DMS 273 (cell line): ENCODE data around the gene MBD3L2.
"Not testable (repeated sequence)": the region's sequence is repeated elsewhere in the genome, so short reads cannot be mapped to it uniquely, and the experiment has no call there.

Source experiments
- DNase-seq: peaks from one replicate; lab custom pipeline; 2025; ENCODE audit not compliant: unreplicated experiment; lab: John Stamatoyannopoulos, UW

MBD3L2 gene

DNA sequence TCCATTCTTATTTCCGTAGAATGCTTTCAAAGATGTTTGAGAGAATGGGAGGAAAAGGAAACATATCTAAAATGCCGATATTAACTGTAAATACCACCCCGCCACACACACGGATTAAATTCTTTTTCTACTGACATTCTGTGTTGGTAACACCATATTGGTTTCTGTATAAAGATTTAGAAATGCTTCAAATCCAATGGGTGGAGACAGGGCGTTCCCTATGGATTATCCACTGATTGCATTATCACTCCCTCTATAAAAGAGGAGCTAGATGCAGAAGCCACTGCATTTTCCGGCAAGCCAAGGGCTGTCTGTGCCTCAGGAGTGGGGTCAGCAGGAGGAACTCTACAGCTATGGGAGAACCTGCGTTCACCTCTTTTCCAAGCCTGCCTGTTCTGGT lies at the start of gene MBD3L2:
TSS of gene MBD3L2 (plus strand) at position 301 of the 400 bp plus-strand sequence. CDS start at position 354, 53 bp downstream.
- not testable (repeated sequence) for DNase-seq

DNA sequence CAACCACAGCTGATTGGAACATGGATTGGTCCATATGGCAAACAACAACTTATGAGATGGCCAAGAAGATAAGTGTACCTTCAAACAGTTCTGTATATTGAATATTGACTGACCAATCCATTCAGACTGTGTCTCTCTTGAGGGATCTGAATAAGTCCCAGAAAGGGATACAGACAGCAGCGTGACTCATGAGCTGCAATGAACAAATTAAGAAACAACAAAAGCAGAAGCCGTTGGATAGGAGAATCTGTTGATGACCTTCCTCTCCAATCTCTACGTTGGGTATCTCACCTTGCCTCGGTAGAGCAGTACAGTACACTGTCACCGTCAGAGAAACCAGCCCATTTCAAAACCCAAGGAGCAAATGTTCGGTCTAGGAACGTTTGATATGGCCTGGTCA lies 49.2 kb upstream of the MBD3L2 start:
- DNase-seq: no peak

DNA sequence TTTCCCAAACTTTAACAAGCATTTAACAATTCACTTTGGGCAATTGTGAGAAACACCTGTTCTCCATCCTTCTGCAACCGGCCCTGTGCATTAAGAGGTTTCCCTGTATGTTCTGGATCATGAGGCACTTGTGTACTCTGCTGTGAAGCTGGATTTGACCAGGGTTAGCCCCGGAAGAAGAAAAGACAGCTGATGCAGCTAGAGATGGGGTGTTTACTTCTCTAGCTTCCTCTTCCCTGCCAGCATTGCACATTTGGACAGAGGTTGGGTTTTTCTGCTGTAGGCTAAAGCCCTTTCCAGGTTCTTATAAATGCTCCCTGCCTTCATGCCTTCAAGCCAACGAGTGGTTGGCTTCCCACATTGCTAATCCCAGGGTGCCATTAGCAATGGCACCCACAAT lies 48.8 kb upstream of the MBD3L2 start:
- no peak for DNase-seq

DNA sequence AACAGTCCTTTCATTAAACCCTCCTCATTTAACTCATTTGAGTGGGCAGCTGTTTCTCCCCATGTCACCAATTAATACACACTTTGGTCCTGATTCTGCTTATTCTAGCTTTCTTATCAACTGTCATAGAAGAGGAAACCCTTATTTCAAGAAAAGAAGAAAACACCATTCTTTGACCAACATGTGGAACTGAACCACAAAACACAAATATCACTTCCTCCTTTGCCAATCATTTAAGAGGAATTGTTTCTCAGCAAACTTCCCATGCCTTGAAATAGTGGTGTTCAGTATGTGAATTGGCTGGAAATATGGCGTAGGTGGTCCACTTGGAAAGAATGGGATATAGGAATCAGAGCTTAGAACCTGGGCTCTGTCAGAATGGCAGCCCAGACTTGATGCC lies 48.3 kb upstream of the MBD3L2 start:
- DNase-seq: no peak

DNA sequence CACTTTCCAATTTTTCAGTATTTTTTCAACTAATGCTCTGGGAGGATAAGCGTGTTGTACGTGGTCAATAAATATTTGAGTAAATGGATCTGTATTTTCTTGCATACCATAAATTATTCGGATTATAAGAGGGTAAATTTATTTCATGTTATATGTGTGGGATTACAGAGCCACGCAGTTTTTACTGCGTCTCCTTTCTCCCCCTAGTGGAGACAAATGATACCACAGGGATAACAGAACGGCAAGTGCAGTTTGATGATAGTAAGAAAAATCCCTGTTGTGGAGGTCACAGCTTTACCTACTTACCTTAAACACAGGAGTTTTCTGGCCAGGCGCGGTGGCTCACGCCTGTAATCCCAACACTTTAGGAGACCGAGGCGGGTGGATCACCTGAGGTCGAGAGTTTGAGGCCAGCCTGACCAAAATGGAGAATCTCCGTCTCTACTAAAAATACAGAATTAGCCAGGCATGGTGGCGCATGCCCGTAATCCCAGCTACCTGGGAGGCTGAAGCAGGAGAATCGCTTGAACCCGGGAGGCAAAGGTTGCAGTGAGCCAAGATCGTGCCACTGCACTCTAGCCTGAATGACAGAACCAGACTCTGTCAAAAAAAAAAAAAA lies 44.7 kb upstream of the MBD3L2 start:
- peak; percentile 36 for DNase-seq

DNA sequence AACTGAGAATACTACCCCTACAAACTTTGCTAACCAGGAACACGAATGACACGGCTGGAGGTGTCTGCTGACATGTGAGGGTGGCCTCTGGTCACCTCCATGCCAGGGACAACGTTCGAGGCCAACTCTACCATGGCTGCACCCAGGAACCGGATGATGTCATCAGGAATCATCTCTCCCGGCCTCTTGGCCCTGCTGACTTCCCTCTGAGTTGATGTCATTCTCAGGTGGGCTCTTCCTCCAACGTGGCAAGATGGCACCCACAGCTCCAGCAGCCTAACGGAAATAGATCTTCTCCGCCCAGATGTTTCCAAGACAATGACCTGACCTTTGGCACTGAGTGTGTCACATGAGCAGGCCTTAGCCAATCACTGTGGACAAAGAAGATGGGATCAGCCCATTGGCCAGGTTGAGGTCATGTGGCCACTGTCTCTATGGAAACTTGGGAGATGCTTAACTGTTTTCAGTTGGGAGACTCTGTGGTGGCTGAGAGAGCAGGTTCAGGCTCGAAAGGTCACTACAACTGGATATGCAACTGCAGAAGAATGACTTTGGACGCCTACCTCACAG lies 42.9 kb upstream of the MBD3L2 start:
- DNase-seq: peak; percentile 15

DNA sequence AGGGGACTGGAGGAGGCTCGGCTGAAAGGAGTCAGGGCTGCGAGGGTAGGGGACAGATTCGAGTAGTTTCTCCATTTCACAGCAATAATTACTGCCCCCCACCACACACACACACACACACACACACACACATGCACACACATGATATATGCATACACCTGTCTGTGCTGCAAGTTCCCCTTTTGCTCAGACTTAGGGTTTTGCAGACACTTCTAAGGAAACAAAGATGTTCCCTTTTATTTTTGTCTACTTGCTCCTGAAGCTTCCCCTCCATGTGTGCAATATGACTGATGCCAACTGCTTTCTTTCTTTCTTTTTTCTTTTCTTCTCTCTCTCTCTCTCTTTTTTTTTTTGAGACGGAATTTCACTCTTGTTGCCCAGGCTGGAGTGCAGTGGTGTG lies 41.3 kb upstream of the MBD3L2 start:
- no peak for DNase-seq

DNA sequence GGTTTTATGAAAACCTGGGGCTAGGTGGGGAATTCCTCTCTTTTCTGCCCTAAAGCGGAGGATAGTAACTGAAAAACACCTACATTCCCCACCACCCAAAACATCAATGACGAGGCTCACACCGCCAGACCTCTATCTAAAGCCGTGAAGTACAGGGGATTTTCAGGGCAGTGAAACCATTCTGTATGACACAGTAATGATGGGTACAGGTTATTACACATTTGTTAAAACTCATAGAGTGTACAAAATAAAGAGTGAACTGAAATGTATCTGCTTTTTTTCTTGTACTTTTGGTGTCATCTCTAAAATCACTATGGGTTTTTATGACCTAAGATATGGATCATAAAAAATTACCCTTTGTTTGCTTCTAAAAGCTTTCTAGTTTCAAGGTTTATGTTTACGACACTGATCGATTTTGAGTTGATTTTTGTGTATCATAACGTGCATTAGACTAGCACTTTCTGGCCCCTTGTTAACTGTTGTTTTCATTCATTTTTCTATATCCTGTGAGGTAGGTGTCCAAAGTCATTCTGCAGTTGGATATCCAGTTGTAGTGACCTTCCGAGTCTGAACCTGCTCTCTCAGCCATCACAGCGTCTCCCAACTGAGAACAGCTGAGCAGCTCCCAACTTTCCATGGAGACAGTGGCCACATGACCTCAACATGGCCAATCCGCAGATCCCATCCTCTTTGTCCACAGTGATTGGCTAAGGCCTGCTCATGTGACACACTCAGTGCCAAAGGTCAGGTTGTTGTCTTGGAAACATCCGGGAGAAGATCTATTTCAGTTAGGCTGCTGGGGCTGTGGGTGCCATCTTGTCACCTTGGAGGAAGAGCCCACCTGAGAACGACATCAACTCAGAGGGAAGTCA lies 38.2 kb upstream of the MBD3L2 start:
- peak; percentile 31 for DNase-seq

DNA sequence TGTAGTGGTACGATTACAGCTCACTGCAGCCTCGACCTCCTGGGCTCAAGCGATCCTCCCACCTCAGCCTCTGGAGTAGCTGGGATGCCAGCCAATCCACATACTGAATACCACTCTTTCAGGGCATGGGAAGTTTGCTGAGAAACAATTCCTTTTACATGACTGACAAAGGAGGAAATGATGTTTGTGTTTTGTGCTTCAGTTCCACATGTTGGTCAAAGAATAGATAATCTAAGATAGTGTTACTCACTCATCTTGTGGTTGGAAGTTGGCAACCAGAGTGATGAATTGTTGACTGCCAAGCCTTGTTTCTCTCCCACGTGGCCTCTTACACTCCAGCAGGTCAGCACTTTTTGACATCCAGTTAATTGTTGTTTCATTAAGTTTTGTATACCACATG lies 35.4 kb upstream of the MBD3L2 start:
- DNase-seq: no peak

DNA sequence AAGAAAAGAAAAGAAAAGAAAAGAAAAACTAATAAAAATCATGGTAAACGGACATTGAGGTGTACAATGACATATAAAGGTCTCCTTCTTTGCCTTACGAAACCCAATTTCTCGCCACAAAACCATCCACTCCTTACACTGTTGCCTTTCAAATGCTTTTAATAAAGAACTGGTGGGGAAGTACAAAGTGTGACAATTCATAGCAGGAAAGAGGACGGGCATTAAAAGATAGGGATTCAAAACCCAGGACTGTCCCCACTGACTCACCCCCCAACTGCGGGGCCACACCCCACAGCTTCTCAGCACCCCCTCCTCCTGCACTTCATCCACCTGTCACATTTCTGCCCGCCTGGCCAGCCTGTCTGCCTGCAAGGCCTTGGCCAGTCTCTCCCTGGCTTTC lies 30.3 kb upstream of the MBD3L2 start:
- no peak for DNase-seq

DNA sequence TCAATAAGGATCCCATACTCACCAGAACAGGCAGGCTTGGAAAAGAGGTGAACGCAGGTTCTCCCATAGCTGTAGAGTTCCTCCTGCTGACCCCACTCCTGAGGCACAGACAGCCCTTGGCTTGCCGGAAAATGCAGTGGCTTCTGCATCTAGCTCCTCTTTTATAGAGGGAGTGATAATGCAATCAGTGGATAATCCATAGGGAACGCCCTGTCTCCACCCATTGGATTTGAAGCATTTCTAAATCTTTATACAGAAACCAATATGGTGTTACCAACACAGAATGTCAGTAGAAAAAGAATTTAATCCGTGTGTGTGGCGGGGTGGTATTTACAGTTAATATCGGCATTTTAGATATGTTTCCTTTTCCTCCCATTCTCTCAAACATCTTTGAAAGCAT lies 27.8 kb upstream of the MBD3L2 start, which contains the start of gene MBD3L2B:
TSS of gene MBD3L2B (minus strand) at position 101 of the 400 bp plus-strand sequence. CDS start at position 67, 34 bp downstream.
- DNase-seq: not testable (repeated sequence)

DNA sequence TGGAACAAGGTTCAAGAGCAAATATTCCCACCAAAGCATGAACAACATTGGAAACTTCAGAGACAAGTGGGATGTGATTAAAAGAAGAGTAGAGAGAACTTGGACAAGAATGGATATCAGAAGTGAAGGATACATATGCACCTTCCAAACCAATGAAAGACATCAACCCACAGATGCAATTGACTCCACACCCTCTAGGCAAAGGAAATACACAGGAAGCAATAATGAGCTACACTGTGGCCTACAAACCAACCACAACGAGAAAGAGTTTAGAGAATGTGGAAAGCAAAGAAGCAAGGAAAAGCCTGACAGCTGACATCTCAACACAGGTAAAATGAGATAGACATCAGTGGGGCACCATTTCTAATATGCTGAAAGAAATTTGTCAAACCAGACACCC lies 20.3 kb upstream of the MBD3L2 start:
- not testable (repeated sequence) for DNase-seq

DNA sequence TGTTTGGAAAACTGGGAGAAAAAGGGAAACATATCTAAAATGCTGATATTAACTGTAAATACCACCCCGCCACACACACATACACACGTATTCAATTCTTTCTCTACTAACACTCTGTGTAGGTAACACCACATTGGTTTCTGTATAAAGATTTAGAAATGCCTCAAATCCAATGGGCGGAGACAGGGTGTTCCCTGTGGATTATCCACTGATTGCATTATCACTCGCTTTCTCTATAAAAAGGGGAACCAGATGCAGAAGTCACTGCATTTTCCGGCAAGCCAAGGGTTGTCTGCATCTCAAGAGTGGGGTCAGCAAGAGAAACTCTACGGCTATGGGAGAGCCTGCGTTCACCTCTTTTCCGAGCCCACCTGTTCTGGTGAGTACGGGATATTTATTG lies 18.8 kb upstream of the MBD3L2 start, which contains the start of gene MBD3L5:
TSS of gene MBD3L5 (plus strand) at position 301 of the 400 bp plus-strand sequence. CDS start at position 335, 34 bp downstream.
- not testable (repeated sequence) for DNase-seq

DNA sequence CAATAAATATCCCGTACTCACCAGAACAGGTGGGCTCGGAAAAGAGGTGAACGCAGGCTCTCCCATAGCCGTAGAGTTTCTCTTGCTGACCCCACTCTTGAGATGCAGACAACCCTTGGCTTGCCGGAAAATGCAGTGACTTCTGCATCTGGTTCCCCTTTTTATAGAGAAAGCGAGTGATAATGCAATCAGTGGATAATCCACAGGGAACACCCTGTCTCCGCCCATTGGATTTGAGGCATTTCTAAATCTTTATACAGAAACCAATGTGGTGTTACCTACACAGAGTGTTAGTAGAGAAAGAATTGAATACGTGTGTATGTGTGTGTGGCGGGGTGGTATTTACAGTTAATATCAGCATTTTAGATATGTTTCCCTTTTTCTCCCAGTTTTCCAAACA lies 9.0 kb upstream of the MBD3L2 start, which contains the start of gene MBD3L4:
TSS of gene MBD3L4 (minus strand) at position 101 of the 400 bp plus-strand sequence. CDS start at position 66, 35 bp downstream.
- DNase-seq: not testable (repeated sequence)

DNA sequence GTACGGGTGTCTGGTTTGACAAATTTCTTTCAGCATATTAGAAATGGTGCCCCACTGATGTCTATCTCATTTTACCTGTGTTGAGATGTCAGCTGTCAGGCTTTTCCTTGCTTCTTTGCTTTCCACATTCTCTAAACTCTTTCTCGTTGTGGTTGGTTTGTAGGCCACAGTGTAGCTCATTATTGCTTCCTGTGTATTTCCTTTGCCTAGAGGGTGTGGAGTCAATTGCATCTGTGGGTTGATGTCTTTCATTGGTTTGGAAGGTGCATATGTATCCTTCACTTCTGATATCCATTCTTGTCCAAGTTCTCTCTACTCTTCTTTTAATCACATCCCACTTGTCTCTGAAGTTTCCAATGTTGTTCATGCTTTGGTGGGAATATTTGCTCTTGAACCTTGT lies 7.6 kb upstream of the MBD3L2 start:
- not testable (repeated sequence) for DNase-seq

DNA sequence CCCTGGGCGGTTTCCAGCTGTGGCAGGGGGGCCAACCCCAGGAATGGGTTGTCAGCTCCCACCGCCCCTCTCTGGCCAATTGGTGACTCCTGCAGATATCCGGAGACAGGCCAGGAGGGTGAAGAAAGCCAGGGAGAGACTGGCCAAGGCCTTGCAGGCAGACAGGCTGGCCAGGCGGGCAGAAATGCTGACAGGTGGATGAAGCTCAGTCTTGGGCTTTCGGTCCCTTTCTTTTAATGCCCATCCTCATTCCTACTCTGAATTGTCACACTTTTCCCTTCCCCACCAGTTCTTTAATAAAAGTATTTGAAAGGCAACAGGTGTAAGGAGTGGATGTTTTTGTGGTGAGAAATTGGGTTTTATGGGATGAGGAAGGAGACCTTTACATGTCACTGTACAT lies 2.3 kb downstream of the MBD3L2 start:
- not testable (repeated sequence) for DNase-seq

DNA sequence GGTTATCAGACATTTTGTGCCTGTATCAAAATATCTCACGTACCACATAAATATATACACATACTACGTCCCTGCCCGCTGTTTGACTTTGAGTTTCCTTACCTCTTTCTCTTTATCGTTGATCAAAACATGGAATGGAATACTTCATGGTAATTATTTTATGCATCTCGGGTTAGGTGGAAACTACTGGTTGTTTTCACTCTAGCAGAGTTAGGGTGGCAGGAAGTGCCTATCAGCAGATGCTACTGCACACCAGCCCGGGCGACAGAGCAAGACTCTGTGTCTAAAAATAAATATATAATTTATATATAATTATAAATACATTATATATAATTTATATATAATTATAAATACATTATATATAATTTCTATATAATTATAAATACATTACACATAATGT lies 3.8 kb downstream of the MBD3L2 start:
- DNase-seq: not testable (repeated sequence)

DNA sequence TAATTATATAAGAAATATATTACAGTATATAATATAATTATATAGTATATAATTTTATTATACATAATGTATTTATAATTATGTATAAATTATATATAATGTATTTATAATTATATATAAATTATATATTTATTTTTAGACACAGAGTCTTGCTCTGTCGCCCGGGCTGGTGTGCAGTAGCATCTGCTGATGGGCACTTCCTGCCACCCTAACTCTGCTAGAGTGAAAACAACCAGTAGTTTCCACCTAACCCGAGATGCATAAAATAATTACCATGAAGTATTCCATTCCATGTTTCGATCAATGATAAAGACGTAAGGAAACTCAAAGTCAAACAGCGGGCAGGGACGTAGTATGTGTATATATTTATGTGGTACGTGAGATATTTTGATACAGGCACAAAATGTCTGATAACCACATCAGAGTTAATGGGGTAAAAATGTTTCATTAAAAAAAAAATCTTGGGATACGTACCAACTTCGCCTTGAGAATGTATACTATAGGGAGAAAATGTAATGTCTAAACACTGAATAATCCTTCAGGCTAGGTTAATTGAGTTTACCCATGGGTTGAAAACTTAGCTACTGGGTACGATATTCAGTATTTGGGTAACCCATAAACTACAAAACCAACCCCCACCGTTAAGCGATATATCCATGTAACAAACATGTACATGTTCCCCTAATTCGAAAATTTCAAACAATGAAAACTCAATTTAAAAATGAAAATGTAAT lies 5.7 kb downstream of the MBD3L2 start:
- DNase-seq: not testable (repeated sequence)

DNA sequence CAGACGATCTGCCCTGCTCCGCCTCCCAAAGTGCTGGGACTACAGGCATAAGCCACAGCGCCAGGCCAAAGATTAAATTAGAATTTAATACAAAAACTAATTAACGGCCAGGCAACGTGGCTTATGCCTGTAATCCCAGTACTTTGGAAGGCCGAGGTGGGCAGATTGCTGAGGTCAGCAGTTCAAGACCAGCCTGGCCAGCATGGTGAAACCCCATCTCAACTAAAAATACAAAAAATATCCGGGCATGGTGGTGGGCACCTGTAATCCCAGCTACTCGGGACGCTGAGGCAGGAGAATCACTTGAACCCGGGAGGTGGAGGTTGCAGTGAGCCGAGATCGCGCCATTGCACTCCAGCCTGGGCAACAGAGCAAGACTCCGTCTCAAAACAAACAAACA lies 6.6 kb downstream of the MBD3L2 start:
- DNase-seq: not testable (repeated sequence)

DNA sequence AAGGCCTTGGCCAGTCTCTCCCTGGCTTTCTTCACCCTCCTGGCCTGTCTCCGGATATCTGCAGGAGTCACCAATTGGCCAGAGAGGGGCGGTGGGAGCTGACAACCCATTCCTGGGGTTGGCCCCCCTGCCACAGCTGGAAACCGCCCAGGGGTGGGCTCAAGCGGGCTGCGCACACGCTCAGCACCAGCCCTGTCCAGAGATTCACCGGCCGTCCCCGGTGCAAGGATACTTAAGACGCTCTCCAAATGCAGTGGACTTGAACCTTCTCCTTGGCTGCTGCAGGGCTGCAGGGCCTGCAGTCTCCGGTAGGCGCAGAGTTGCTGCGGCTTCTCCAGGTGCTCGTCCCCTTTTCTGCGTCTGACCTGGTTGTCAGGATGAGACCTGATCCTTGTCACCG lies 7.2 kb downstream of the MBD3L2 start:
- DNase-seq: not testable (repeated sequence)

DNA sequence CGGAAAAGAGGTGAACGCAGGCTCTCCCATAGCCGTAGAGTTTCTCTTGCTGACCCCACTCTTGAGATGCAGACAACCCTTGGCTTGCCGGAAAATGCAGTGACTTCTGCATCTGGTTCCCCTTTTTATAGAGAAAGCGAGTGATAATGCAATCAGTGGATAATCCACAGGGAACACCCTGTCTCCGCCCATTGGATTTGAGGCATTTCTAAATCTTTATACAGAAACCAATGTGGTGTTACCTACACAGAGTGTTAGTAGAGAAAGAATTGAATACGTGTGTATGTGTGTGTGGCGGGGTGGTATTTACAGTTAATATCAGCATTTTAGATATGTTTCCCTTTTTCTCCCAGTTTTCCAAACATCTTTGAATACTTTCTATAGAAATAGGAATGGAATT lies 9.5 kb downstream of the MBD3L2 start, which contains the start of gene MBD3L3:
TSS of gene MBD3L3 (minus strand) at position 101 of the 400 bp plus-strand sequence. CDS start at position 30, 71 bp downstream.
- DNase-seq: not testable (repeated sequence)
